GM19035 (cell line): ENCODE data around the gene VAV2.

Experiments
- ATAC-seq: cut with Tn5 transposase; IDR thresholded peaks from one replicate; pipeline ENCODE4 v1.9.1; 2021; ENCODE audit not compliant: unreplicated experiment

VAV2 gene

DNA sequence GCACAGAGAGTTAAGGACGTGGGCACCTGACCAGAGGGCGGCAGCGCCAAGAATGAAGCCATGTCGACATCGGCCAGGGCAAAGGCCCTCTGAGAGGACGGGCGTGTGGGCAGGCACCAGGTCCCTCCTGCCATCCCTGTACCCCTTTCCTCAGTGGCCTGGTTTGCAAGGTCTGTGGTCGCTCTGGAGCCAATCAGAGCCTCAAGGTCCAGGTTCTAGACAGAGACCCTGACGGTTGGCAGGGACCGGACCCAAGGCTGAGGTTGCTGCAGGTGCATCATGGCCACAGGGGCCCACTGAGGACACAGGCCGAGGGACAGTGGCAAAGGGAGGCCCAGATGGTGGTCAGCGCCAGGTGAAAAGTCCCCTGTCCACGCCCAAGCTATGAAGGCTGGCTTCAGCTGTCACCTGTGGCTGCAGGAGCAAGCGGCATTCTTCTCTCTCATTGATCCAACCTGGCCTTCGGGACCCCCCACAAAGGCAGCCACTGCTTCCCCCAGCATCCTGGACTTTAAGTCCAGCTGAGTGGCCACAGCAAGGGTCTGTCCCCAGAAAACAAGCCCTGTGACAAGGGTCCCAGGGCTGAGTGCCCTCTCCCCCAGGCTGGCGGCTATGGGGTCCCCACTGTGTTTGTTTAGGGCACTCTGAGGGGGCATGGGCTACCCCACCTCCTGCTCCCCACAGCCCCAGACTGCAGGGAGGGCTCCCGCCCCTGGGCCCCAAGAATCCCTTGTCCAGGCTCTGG is 48.9 kb downstream of the VAV2 start:
- no peak for ATAC-seq

DNA sequence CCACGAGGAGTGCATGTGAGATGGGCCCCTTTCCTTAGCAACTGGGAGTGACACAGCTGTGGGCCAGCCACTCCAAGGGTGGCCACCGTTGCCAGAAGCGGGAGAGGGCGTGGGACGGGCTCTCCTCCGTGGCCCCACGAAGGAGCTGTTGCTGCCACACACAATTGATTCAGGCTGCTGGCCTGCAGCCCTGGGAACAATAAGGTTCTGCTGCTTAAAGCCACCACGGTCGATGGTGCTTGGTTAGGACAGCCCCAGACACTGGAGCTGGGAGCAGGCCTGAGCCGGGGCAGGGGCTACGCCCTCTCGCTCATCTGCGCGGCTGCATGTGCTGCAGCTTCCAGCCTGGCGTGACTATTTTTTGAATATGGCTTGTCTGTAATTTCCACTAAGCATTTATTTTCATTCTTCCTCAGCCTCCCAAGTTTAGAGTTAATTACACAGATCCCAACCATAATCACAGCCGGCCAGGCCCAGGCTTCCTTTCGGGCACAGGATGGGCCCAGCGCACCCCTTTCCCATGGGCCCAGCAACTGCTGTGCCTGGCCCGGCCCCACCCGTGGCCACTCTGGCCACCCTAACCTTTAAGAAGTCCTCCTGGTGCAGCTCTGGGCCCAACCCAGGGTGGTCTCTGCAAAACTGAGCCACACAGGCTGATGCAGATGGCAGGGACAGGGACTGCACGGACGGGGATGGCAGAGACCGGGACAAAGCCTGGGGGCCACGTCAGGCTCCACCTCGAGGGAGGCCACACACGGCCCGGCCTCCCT is 49.7 kb downstream of the VAV2 start:
- no peak for ATAC-seq

DNA sequence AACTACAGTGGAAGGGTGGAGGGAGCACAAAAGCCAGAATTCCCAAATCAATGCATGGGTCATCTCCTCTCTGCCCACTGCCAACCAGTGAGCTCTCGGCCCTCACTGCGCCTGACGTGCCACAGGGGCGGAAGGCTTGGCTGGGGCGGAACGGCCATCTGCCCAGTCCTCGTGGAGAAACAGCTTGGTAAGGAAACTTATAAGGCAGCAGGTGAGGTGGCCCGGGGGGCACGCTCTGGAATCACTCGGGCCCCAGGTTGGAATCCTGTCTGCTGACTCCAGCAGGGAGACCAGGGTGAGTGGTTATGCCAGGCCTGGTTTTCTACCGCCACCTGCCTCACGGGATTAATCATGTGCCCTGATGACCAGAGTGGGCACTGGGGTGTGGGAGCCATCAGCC is 52.3 kb downstream of the VAV2 start:
- no peak for ATAC-seq

DNA sequence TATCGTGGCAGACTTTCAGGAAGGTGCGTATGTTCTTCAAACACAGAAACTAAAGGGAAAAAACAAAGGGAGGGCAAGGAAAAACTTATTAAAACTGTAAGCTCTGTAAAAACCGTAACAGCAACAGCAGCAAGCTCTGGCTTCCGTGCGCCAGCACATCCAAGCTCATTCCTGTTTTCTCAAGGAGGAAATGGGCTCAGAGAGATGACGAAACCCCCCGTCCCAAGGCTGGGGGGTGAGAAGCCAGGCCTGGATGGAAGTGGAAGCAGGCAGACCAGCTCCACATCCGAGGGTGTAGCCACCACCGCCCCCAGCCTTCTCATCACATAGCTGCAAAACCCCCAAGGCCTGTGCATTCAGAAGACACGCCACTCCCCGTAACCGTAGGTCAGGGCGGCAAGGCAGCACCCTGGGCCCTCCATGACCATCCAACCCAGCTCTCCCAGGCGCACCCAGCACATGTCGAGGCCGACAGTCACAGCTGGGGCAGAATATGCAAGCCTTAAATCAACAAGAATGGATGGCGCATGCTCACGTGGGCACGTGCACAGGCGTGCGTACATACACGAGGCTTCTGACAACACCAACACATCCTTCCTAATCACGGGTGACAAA is 52.8 kb downstream of the VAV2 start:
- no peak for ATAC-seq

DNA sequence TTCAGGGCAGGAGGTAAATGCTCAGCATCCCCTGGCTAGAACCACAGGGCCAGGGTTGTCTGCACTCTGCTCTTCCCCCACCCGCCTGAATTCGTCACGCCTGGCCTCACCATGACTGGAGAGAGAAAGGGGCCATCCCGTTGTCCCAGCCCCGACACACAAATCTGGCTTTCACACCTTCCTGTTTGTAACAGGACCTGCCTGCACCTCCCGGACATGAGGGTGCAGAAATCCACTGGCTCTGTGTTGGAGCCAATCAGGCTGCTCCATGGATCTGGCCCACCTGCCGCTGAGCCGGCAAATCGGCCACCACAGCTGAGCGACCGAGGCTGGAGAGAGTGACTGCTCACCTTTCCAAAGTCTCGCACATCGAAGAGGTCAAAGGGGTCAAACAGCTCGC is 53.4 kb downstream of the VAV2 start:
- no peak for ATAC-seq

DNA sequence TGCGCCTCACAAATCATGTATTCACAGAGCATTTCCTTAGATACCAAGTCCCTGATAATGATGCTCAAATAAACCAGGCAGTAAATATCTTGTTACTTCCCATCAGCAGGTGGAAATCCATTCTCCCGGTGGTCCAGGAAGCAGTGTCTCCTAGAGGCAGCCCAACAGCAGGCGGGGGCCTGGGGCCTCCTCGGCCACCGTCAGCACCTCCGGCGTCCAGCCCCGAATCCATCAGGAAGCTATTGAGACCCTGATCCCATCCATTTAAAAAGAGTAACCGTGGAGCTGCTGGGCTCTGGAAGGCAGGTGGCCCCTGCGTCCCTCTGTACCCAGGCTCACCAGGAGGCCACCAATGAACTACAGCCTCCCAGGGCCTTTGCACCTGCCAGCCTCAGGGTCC is 54.0 kb downstream of the VAV2 start:
- ATAC-seq, result no peak

DNA sequence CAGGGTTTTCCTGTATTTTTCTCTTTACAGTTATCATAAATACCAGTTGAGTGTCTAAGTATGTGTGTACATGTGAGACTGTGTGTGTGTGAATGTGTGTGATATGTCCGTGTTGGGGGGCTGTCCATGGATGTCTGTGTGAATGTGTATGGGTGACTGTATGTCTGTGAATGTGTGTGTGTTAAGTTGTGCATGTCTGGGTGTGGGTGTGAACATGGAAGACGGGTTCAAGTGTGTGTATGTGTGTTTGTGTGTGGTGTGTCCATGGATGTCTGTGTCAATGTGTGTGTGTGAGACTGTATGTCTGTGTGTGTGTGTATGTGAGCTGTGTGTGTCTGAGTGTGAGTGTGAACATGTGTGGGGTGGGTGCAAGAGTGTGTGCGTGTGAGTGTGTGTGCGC is 55.0 kb downstream of the VAV2 start:
- ATAC-seq, result no peak

DNA sequence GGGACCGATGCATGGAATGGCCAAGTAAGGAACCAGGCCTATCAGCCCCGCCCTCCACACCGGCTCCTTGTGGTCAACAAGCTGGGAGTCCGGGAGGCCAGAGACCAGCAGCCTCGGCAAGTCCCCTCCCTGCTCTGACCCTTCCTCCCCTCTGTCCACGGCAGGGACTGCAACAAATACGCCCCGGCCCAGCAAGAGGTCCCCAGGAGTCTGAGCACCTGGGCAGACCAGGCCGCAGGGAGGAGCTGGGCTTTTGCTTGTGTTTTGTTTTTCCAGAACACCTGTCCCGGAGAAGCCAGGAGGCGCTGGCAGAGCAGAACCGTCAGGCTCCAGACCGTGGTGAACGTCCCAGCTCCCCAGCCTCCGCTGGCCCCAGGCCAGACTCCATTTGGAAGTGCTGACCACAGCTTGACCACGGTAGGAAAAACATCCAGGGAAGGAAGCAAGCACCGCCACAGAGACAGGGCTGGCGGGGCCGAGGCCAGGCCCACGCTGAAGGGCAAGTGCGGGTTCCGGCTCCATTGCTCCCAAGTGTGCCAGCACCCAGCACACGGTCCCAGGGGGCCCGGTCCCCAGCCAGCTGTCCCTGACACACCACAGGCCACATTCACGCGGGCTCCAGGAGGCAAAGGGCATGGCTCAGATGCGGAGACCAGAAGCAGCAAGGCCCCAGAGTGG is 56.7 kb downstream of the VAV2 start:
- no peak for ATAC-seq

DNA sequence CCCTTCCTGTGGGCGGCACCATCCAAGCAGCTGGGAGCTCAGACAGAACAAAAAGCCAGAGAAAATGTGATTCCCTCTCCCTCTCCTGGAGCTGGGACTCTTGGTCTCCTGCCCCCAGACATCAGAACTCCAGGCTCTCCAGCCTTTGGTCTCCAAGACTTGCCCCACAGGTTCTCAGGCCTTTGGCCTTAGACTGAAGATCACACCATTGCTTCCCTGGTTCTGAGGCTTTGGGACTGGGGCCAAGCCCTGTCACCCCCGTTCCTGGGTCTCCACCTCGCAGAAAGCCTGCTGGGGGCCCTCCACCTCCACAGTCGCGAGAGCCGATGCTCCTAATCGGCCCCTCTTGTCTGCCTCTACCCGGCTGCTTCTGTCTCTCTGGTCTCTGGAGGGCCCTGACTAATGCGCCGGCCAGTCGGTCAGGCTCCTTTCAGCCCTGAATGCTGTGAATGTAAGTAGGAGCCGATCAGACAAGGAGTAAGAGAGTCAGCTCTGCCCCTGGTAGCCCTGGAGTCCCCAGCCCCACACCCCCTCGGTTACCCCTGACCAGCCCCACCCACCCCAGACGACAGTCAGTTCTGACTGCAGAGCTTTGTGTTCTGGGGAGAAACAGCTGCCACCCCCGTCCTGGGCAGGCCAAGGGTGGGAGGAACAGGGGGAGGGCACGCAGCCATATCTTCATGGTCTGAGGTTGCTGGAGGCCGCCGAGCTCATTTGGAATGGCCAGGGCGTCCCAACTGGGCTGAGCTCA is 57.5 kb downstream of the VAV2 start:
- ATAC-seq, result no peak

DNA sequence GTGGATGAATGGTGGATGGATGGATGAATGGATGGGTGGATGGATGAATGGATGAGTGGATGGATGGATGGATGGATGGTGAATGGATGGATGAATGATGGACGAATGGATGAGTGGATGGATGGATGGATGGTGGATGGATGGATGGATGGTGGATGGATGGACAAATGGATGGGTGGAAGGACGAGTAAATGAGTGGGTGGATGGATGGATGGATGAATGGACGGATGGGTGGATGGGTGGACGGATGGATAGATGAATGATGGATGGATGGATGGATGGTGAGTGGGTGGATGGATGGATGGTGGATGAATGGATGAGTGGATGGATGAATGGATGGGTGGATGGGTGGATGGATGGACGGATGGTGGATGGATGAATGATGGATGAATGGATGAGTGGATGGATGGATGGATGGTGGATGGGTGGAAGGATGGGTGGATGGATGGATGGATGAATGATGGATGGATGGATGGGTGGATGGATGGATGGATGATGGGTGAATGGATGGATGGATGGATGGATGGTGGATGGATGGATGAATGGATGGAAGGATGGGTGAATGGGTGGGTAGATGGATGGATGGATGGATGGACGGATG is 58.6 kb downstream of the VAV2 start:
- no peak for ATAC-seq

DNA sequence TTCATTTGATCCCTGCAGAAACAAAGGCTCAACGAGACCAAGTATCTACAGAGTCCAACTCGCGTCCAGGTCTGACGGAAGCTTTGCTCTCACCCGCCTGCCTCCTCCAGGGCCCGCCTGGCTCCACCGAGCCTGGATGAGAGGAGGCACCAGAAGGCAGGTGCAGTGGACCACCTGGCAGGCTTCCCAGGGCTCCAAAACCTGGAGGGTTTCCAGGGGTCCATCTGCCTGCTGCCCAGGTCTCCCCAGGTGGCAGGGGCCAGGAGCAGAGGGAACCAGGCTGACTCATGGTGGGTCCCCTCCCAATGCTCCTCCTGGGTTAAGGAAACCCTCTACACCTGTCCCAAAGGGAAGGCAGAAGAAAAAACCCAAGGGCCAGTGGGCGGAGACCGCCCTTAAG is 59.5 kb downstream of the VAV2 start:
- no peak for ATAC-seq

DNA sequence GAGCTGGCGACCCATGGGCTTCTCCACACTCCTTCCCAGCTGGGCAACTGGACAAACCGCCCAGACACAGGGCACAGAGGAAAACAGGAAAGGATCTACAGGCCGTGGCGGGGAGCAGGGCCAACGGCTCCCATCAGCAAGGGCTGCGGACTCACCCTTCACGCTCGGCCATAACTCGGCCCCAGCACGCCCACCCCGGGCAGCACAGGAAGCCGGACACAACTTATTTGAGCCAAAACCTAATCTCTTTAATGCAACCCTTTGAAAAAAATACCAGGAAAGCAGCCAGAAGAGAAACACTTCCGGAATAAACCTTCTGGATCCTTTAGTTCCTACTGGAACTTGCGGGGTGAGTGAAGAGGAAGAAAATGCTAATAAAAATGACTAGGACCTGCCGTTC is 59.9 kb downstream of the VAV2 start:
- ATAC-seq, result no peak

DNA sequence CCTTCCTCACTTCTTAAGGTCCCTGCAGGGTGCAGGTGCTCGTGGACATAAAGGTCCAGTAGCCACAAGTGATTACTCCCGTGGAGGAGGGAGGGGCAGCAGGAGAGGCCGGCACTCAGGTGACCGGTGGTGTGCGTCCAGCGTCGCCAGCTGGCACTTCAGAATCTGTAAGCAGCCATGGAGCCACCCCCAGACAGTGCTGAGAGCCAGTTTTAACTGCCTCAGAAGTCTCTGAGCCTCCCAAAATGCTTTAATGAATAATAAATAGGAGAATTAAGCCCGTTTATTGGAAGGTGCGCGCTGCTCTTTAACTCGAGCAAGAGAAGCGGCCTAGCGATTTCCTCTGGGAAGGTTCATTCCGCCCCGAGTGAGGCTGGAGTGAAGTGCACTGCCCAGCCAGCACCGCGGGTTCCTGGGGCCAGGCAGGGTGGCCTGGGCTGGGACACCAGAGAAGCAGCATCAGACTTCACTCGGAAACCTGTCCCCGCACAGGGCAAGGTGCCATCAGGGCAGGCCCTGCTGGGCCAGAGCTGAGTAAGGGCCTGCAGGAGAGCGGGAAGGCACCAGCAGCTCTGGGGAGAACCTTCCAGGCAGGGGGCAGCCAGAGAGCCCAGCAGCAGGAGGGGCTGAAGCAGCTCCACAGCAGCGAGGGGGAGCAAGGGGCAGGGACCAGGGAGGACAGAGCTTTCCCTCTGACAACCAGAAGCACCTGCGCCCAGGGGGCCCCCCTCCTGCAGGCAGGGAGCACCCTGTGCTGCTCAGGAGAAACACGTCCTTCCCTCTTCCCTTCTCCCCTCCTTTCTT is 61.2 kb downstream of the VAV2 start:
- ATAC-seq, result no peak

DNA sequence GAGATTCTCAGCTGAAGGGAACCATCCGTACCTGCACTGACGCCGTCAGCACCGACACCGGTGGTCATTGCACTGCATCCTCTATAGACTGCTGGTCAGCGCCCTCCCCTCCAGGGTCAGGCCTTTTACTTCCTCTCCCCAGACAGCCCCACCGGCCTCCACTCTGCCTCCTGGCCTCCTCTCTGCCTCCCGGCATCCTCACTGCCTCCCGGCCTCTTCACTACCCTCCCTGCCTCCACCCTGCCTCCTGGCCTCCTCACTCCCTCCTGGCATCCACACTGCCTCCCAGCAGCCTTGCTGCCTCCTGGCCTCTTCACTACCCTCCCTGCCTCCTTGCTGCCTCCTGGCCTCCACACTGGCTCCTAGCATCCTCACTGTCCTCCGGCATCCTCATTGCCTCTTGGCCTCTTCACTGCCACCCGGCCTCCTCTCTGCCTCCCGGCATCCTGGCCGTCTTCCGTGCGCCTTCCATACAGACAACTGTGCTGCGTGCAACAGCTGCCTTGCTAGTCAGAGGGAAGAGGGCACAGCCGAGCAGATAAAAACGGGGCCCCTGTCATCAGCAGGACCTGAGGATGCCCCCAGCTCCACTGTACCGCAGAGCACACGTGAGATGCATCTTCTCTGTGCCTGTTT is 62.0 kb downstream of the VAV2 start:
- ATAC-seq, result no peak

DNA sequence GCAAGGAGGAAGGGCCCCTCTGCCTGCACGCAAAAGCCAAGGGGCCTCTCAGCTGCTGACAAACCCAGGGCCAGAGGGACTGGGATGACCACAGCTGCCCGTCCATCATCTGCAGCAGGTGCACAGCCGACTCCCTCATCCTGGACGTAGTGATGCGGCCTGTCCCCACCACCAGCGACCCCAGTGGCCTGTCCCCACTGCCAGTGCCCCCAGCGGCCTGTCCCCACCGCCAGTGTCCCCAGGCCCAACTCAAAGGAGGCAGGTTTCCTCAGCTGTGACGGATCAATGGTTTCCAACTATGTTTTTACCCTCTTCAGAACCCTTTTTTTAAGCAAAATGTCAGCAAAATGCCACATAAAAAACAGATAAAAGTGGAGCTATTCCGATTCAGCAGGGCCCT is 62.5 kb downstream of the VAV2 start:
- no peak for ATAC-seq

DNA sequence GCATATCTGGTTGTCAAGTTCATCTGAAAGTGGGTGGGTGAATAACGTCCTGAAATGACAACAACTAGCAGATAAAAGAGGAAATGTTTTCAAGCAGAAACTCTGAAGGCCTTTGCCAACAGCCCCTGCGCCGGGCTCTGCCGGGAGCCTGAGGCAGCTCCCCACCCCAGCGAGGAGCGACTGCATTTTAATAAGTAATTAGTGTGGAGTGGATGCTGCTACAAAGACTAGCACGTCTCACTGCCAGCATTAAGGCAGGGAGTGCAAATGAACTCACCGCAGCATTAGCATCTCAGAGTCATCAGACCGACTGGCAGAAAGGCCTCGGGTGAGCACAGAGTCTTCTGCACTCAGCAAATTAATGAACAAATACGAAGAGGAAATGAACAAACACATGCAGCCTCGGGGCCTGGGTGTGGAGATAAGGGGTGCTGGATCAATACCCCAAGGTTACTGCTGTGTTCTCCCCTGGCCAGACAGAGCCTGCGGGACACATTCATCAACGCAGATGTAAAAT is 63.8 kb downstream of the VAV2 start:
- ATAC-seq, result no peak

DNA sequence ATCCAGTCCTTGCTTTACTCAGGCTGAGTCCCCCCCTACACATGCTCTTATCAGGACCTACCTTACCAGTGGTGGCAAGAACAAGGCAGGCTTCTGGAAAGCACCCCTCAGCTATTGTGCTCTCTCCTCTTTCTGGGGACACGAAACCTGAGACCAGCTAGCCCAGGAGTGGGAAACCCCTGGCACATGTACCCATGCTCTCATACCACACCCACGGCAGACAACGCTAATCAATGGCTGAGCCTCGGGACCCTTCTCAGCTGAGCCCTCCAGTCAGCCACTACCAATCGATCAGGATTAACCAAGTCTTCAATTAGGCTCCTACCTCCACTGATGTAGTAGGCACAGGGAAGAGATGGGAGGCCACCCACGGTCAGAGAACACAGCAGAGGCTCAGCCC is 65.1 kb downstream of the VAV2 start:
- no peak for ATAC-seq

DNA sequence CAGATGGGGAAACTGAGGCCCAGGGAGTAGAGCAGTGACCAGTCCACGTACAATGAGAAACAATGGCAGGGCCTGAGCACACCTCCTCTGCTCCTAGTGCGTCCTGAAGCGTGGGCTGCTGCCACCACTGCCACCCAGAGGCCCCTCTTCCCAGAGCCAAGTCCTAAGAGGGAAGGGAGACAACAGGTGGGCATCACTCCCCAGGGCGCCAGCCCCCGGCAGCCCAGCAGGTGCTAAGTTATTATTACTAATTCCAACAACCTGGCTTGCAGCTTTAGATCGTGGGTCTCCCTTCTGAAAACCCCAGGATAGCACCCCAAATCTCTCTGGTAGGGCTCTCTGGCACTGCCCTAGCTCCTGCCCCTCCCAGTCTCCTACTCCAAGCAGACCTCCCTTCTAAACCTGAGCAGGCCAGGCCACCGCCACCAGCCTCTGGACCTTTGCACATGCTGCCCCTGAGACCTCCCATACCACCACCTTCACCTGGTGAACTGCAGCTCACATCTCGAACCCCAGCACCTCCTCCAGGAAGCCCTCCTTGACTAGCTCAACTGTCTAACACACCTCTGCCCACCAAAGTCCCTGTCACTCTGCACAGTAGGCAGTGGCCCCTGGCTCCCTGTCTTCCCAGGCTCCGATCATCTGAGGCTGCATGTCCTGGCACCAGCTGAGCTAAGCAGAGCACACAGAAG is 65.8 kb downstream of the VAV2 start:
- no peak for ATAC-seq
